Astrocyte (in vitro differentiated cells and primary cell): ENCODE data around the gene FBXO5.

Experiments used
- EZH2 ChIP-seq: IDR thresholded peaks from 2 replicates; pipeline ENCODE4 v1.6.1; 2012; ENCODE audit warnings: mild to moderate bottlenecking, low read length, inconsistent platforms; ENCODE audit not compliant: insufficient read depth
- TF ChIP-seq, protein P1 (sequence below): IDR thresholded peaks from 2 replicates; pipeline ENCODE4 v1.5.1; 2011; ENCODE audit warnings: low read depth, mild to moderate bottlenecking, inconsistent platforms, low read length, moderate library complexity; ENCODE audit not compliant: insufficient read depth

- TF ChIP-seq, protein P1, sequence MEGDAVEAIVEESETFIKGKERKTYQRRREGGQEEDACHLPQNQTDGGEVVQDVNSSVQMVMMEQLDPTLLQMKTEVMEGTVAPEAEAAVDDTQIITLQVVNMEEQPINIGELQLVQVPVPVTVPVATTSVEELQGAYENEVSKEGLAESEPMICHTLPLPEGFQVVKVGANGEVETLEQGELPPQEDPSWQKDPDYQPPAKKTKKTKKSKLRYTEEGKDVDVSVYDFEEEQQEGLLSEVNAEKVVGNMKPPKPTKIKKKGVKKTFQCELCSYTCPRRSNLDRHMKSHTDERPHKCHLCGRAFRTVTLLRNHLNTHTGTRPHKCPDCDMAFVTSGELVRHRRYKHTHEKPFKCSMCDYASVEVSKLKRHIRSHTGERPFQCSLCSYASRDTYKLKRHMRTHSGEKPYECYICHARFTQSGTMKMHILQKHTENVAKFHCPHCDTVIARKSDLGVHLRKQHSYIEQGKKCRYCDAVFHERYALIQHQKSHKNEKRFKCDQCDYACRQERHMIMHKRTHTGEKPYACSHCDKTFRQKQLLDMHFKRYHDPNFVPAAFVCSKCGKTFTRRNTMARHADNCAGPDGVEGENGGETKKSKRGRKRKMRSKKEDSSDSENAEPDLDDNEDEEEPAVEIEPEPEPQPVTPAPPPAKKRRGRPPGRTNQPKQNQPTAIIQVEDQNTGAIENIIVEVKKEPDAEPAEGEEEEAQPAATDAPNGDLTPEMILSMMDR = no peak
- TF ChIP-seq EZH2 = no peak
These were observed 20.5 kb upstream of the FBXO5 start for GRCh38 chr6:153003366-153003690.
